Activated CD8-positive, alpha-beta memory T cell treated with anti-CD3 and anti-CD28 coated beads, Interleukin-2, amount 50 U/mL, for 1 hour (primary cell): ENCODE measurements around the gene GJC2.

Source experiments
- DNase-seq: peaks from one replicate; pipeline ENCODE4 v3.0.0-alpha.2; 2020; ENCODE audit errors: extremely low read depth

GJC2 gene

GRCh38 chr1:228145463-228146416 is 4.0 kb upstream of the GJC2 start:
- no peak for DNase-seq

GRCh38 chr1:228146417-228147150 is 3.1 kb upstream of the GJC2 start:
- no peak for DNase-seq

GRCh38 chr1:228147151-228147693 is 2.5 kb upstream of the GJC2 start:
- DNase-seq, result no peak

GRCh38 chr1:228147768-228148167 is 2.0 kb upstream of the GJC2 start:
- no peak for DNase-seq

- no peak for DNase-seq
These were observed 1.4 kb upstream of the GJC2 start for GRCh38 chr1:228148196-228148861.

- DNase-seq, result no peak
These were observed 760 bp upstream of the GJC2 start for GRCh38 chr1:228148935-228149405.

- no peak for DNase-seq
These were observed 360 bp downstream of the GJC2 start for GRCh38 chr1:228150120-228150460.

GRCh38 chr1:228150461-228151179 is 890 bp downstream of the GJC2 start:
- DNase-seq, result no peak

GRCh38 chr1:228151180-228151925 is 1.6 kb downstream of the GJC2 start:
- DNase-seq, result no peak

GRCh38 chr1:228152097-228152917 is 2.6 kb downstream of the GJC2 start:
- no peak for DNase-seq

- no peak for DNase-seq
These were observed 3.2 kb downstream of the GJC2 start for GRCh38 chr1:228152918-228153258.

GRCh38 chr1:228154021-228154669 is 4.4 kb downstream of the GJC2 start:
- DNase-seq, result no peak

GRCh38 chr1:228154670-228155571 is 5.2 kb downstream of the GJC2 start:
- no peak for DNase-seq

- no peak for DNase-seq
These were observed 6.1 kb downstream of the GJC2 start for GRCh38 chr1:228155596-228156514.

- DNase-seq, result no peak
These were observed 6.8 kb downstream of the GJC2 start for GRCh38 chr1:228156515-228156881.

- no peak for DNase-seq
These were observed 7.4 kb downstream of the GJC2 start for GRCh38 chr1:228156941-228157728.
